Bronchial epithelial cell (primary cell): Measurements from ENCODE around the gene MYO18A. TPM values are rescaled to one million over a fixed set of nuclear protein-coding genes. Genes with fewer than 3 reads are reported as not detected.

Source experiments
- DNase-seq: peaks from one replicate; pipeline ENCODE4 v3.0.0-alpha.2; 2010; ENCODE audit warnings: low read depth
- FAIRE-seq: peaks from 2 replicates; lab custom pipeline; 2011; peaks lifted over from hg19 to GRCh38; lab: Jason Lieb, UNC
- H3K27me3 ChIP-seq: 2 replicates; pipeline ENCODE4 v1.5.1; 2011; ENCODE audit warnings: low read length; ENCODE audit not compliant: control insufficient read depth, insufficient read depth
- H3K36me3 ChIP-seq: 2 replicates; pipeline ENCODE4 v1.5.1; 2011; ENCODE audit warnings: low read length; ENCODE audit not compliant: control insufficient read depth, insufficient read depth
- H3K4me3 ChIP-seq: 2 replicates; pipeline ENCODE4 v1.5.1; 2011; ENCODE audit warnings: mild to moderate bottlenecking, low read depth, low read length, control low read depth
- total RNA-seq: library from RNA; depleted of rRNA; stranded (reverse); fragments of >200 nt; gene quantifications from 2 replicates; pipeline ENCODE4 v1.2.1, GENCODE V29; 2014
- TF ChIP-seq, protein P1 (sequence below): IDR thresholded peaks from 2 replicates; pipeline ENCODE4 v1.5.1; 2011; ENCODE audit warnings: mild to moderate bottlenecking, moderate library complexity, low read length, control low read depth, inconsistent platforms; ENCODE audit not compliant: insufficient read depth, severe bottlenecking

Gene MYO18A
- total RNA-seq, 1 donor from 2014 or later = 23.4 TPM

DNA sequence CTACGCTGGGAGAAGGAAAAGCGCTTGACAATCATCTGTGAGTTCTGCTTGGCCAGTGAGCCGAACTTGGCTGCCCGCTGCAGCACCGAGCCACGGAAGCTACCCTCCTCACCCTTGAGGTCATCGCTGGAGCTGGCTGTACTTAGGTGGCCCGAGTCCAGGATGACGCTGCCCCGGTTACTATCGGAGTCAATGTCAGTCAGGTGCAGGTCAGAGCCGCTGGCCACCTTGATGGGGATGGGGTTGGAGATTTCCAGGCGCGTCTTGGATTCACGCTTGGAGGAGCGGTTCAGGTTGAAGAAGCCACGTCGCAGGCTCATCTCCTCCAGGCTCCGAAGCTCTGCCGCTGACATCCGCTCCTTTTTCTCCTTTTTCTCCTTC is 13.7 kb downstream of the MYO18A start:
- FAIRE-seq = no peak
- H3K36me3 ChIP-seq = peaks cover 22% of the 10 kb centered on the region

DNA sequence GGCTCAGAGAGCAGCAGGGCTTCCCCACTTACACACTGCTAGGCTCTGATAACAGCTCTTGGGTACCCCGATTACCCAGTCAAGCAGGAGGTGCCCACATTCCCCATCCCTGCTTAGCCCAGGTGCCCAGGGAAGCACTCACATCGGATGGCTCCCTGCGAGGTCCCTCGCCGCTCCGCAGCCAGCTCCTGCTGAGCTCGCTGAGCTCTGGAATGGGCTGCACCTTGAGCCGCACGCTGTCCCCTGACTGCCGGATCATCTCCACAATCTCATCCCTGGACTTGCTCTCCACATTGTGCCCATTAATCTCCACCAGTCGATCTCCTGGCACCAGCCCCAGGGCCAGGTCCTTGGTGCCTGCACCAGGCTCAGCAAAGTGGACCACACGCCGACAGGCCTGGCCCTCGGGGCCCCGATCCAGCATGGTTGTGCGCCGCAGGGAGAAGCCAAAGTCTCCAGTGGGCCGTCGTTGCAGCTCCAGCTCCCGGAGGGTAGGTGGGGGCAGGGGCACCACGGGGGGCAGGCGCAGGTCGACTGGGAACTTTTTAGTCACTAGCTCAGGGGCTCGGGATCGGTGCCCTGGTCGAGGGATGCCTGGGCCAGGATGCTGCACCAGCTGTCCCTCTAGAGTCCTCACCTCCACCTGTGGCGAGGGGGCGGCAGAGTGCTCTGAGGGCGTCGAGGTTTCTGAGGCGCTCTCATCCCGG is 14.2 kb downstream of the MYO18A start:
- FAIRE-seq = no peak

More for the DNA sequence above, 13.7 kb downstream of the MYO18A start:
- no peak for DNase-seq
- no peak overlapping the region for H3K4me3 ChIP-seq
- TF ChIP-seq, protein P1, sequence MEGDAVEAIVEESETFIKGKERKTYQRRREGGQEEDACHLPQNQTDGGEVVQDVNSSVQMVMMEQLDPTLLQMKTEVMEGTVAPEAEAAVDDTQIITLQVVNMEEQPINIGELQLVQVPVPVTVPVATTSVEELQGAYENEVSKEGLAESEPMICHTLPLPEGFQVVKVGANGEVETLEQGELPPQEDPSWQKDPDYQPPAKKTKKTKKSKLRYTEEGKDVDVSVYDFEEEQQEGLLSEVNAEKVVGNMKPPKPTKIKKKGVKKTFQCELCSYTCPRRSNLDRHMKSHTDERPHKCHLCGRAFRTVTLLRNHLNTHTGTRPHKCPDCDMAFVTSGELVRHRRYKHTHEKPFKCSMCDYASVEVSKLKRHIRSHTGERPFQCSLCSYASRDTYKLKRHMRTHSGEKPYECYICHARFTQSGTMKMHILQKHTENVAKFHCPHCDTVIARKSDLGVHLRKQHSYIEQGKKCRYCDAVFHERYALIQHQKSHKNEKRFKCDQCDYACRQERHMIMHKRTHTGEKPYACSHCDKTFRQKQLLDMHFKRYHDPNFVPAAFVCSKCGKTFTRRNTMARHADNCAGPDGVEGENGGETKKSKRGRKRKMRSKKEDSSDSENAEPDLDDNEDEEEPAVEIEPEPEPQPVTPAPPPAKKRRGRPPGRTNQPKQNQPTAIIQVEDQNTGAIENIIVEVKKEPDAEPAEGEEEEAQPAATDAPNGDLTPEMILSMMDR = no peak
- H3K27me3 ChIP-seq = no peaks in the 10 kb centered on the region

GRCh38 chr17:29165261-29165660 is 14.9 kb downstream of the MYO18A start:
- FAIRE-seq (no peak), DNase-seq (no peak)
- H3K36me3 ChIP-seq = peaks cover 22% of the 10 kb centered on the region

More for the DNA sequence above, 14.2 kb downstream of the MYO18A start:
- DNase-seq = no peak
- TF ChIP-seq, protein P1 = no peak
- Histone ChIP-seq H3K36me3 (peaks cover 22% of the 10 kb centered on the region), H3K27me3 (no peaks in the 10 kb centered on the region), H3K4me3 (no peak overlapping the region)

DNA sequence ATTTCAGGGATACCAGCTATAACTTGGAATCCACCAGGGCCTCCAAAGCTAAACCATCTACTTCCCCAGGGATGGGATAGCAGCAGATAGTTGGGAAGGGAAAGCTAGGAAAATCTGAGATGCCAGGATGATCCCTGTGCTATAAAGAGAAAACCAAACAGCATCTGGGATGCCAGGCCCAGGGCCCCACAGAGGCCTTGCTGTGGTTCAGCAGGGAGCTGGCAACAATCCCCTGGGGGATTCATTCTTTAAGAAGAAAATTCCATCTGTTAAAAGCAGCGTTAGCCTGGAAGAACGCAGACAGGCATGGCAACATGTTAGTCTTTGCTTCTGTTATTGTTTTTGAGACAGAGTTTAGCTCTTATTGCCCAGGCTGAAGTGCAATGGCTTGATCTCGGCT is 16.6 kb downstream of the MYO18A start:
- TF ChIP-seq, protein P1 = no peak
- Histone ChIP-seq H3K36me3 (peaks cover 19% of the 10 kb centered on the region), H3K4me3 (no peak overlapping the region), H3K27me3 (no peaks in the 10 kb centered on the region)
- DNase-seq = no peak
- no peak for FAIRE-seq

More at GRCh38 chr17:29165261-29165660, 14.9 kb downstream of the MYO18A start:
- Histone ChIP-seq H3K4me3 (no peak overlapping the region), H3K27me3 (no peaks in the 10 kb centered on the region)
- TF ChIP-seq, protein P1 = no peak

- H3K27me3 ChIP-seq = no peaks in the 10 kb centered on the region
- no peak overlapping the region for H3K4me3 ChIP-seq
- DNase-seq = no peak
- peaks cover 21% of the 10 kb centered on the region for H3K36me3 ChIP-seq
- FAIRE-seq = no peak
- TF ChIP-seq, protein P1 = no peak
Measured at GRCh38 chr17:29162909-29163341, 17.3 kb downstream of the MYO18A start.
